Hippocampal formation (tissue), 2 donors: ENCODE data around the gene ANKRD63.
A peak's percentile ranks its signal among the peaks of the same experiment; 100 is the strongest.

ENCODE experiments used
- DNase-seq, 2 donors: peaks; one replicate each; lab custom pipeline; 2025; lab: John Stamatoyannopoulos, UW

ANKRD63 gene, protein sequence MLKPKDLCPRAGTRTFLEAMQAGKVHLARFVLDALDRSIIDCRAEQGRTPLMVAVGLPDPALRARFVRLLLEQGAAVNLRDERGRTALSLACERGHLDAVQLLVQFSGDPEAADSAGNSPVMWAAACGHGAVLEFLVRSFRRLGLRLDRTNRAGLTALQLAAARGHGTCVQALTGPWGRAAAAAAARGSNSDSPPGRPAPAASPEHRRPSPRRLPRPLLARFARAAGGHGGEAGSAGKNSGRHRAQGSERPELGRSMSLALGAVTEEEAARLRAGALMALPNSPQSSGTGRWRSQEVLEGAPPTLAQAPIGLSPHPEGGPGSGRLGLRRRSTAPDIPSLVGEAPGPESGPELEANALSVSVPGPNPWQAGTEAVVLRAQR

DNA sequence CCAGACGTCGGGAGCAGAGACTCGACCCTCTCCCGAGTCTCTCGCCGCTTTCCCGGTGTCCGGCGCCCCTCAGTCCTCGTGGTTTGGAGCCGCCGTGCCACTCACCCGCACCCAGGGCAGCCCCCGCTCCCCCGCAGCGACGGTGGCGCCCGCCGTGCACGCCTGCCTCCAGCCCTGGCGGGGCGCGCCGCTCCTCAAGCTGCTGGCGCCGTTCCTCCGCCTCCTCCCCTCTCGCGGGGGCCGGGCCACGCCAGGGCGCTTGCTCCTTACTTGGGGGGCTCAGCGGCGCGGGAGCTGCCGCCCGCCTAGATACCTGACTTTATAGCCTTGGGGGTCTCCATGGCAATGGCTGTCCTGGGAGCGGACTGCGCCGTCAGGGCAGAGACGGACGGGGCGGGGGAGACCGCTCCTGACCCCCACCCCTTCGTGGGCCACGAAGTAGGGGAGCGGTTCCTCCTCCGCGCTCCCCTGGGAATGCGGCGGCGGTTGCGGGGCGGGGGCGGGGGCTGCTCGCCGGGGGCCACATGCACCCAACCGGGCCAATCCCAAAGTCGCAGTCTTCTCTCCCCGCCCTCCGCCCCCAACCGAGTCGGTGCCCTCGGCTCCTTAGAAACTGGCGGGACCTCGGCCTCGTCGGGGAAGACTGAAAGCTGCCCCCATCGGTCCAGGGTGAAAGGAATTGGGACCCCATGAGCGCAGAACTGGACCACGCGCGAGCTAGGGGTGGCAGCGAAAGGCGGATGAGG, at the start of gene ANKRD63:
Gene ANKRD63, minus strand, starts transcription at position 196 of the 746 bp plus-strand sequence. CDS start 478 bp downstream, outside the sequence.
- DNase-seq, result no peak

DNA sequence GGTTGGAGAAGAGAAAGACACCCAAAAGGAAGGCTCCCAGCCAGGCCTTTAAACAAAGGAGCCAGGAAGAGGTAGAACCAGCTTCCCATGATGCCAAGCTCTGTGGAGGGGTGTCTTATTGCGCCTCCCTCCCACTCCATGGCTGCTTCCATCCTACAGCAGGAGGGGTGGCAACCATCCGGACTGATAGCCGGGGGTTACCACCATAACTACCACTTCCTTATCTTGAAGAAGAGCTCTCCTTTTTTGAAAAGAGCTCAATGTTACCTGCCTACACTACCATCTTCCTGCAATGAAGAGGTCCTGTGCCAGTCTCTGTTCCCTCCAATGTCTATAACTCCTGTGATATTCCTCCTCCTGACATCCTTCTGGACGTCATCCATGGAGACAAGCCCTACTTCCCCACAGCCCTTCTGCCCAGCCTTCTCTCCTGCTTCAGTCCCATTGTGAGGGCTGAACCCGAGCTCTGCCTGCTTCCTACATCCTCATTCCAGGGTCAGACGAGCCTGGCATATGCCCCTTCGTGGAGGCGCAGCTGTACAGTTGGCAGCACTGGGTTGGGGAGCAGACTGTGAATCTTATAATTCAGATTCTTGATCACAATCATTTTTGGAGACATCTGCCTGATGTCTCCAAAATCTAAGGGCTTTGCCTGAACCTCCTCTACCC, 49.4 kb upstream of the ANKRD63 start:
- no peak for DNase-seq

DNA sequence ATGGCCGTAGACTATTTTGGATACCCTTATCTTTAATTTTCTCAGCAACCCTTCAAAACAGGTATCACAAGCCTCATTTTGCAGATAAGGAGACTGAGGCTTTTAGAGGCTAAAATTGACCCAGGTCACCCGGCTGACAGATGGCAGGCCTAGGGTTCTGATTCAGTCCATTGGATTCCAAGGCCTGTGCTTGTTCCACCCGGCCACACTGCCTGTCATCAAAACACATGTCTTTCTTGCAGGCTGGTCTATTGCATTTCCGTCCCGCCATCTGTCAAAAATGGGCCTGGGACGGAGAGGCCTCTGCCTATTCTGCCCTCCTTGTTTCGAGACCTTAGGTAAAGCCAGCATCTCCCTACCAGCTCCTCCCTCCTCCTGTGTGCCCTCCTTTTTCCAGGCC, 48.8 kb upstream of the ANKRD63 start:
- no peak for DNase-seq

DNA sequence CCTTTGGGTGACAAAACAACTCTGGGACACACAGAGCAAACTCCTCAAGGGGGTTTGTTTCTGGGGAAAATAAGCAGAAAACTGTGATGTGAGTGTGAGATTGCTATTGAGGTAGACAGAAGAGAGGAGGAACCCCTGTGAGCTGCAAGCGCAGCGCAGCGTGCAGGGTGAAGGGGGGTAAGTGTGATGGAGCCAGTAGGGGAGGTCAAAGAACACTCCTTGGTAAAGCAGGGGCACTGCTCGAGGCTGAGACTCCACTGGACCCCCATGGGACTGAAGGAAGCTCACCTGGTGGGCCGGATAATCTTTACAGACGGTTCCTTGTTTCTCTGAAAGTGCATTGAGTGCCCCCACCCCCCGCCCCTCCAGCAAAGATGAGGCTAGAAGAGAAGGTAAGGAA, 48.2 kb upstream of the ANKRD63 start:
- DNase-seq, result no peak

DNA sequence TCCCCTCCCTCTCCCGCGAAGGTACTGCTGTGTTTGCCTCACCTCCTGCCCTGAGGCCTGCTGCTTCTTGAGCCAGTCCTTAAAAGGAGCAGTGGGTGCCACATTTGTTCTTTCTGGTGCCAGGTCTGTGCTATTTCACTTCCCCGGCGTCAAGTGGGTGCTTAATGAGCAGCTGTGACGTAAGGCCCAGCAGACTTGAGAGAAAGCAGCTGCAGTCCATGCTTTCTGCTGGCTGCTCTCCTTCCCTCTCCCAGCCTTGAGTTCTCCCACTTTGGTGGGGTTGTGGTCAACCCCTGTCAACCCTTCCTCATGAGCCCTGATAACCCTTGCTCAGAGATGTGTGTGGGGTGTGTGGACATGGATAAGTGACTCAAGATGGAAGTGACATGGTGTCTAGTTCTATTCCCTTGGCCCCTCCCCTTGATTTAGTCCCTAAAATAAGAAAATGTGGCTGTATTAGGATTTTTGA, 47.5 kb upstream of the ANKRD63 start:
- DNase-seq, result no peak

DNA sequence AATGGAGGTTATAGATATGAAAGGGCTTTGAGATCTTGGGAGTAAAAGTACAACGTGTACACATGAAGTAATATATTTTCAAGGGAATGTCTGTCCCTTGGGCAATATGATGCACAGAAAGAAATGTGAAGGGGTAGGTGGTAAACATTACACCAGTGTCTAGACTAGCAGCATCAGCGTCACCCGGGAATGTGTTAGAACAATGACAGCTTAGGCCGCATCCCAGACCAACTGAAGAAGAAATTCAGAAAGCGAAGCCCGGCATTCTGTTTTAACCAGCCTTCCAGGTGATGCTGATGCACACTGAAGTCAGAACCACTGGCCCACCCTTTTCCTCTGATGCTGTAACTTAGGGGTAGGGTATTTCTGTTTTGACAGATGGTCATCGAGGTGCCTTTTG, 46.9 kb upstream of the ANKRD63 start:
- DNase-seq, result no peak

DNA sequence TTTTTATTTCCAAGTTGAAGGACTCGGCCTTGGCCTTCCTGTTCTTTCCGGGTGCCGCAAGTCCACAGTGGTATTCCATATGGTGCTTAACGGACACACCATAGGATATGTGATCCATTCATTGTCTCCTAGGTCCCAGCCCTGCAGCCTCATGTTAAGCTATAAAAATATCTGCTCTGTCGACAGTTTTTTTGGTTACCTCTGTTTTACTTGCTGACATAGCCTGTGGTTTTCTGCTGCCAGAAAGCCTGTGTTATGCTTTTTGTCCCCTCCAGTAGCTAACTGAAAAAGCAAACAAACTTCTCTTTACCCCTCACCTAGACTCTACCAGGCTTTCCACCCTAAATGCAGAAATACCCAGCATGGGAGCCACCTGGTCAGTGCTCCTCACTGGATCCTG, 45.9 kb upstream of the ANKRD63 start:
- DNase-seq, result no peak

DNA sequence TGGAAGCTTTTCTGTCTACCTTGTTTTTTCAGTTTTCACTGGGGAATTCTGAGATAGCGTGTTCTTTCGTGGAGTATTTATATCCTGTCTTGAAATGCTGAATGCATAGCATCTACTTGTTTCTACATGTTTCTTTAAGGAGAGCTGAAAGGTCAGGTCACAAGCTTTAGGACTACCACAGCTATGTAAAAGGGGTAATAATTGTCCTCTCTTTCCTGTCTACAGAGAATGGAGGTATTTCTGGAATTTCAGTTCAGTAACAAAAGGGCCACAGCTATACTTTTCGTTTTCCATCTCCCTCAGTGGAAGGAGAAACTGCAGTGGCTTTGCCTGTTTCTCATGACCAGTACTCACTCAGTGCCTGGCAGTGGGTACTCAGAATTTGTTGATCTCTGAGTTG, 45.3 kb upstream of the ANKRD63 start:
- no peak for DNase-seq

DNA sequence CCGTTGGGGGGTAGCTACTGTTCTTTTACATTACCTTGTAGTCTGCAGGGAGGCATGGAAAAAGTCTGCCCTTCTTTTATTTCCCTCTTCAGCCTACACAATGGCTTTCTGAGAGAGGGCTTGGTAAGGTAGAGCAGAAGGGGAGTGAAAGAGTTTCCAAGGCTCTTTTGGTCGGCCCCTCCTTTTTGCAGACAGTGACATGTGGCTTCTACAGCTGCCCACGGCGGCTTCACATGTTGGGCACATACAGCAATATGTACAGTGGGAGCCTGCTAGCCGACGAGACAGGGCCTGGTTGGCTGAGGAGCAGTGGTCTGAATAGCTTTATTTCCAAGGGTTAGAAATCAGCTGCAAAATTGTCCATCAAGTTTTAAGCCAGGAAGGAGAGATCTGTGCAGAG, 44.6 kb upstream of the ANKRD63 start:
- no peak for DNase-seq

DNA sequence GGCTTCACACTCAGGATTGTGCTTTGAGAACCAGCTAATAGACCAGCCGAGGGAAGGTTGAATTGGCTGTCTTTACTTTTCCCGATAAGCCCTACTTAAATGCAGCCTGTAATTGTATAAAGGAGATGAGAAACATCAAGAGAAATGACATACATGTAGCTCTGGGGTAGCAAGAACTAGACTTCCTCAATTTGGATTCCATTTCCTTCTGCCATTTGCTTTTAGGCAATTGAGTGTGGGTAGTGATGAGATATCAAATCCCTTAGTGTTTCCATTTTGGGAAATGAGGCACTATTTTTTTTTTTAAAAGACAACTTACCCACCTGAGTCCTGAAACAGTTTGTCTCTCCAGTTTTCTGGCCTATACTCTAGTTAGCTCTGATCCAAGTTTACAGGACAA, 42.8 kb upstream of the ANKRD63 start:
- no peak for DNase-seq

DNA sequence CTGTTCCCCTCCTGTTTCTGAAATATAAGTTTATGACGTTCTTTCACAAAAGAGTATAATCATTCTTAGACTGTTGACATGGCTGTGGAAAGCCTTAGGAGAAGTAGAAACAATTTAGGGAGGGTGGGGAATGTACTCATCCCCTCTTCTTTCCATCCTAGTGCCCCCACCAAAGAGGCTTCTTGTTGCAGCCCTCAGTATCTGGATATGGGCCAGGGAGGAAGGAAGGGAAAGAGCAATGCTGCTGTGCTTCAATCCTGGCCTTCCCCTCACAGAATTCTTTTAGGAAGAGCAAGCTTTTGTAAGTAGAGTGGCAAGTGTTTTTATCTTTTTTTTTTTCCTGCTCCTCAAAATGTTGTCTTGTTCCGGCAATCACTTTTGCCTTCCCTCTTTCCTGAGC, 42.3 kb upstream of the ANKRD63 start:
- no peak for DNase-seq

DNA sequence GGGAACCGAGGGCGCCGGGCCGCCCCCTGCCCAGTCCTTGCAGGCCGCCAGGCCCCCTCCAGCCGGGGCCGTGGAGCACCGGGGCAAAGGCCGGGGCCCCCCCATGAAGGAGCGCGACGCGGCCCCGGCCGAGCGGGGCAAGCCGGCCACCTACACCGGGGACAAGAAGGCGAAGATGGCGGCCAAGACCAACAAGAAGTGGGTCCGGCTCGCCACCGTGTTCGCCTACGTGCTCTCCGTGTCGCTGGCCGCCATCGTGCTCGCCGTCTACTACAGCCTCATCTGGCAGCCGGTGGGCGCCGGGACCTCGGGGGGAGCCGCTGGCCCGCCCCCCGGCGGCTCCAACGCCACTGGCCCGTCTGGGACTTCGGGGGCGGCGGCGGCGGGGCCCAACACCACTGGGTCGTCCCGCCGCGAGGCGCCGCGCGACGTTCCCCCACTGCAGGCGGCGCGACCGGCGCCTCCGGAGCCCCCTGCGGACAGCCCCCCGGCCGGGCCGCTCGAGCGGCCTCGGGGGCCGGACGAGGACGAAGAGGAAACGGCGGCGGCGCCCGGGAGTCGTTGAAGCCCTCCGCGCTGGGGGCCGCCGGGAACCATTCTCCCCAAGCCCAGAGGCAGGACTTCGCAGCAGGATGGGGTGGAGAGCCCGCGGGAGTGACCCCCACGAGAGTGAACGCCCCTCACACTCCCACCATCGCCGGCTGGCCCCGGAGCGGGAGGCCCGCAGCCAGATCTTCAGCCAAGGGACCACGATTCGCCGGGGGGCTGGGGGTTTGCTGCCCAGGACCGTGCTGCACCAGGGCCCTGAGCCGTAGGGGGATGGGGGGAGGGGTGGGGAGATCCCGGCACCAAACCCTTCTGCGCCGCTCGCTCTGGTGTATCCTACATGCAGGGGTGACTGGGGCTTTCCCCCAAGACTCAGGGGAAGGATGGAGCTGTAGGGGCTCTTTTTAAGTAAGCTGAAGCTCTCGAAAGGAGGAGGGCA, 41.4 kb upstream of the ANKRD63 start:
- DNase-seq, result peak in 1 of 2 donors; percentile 33

DNA sequence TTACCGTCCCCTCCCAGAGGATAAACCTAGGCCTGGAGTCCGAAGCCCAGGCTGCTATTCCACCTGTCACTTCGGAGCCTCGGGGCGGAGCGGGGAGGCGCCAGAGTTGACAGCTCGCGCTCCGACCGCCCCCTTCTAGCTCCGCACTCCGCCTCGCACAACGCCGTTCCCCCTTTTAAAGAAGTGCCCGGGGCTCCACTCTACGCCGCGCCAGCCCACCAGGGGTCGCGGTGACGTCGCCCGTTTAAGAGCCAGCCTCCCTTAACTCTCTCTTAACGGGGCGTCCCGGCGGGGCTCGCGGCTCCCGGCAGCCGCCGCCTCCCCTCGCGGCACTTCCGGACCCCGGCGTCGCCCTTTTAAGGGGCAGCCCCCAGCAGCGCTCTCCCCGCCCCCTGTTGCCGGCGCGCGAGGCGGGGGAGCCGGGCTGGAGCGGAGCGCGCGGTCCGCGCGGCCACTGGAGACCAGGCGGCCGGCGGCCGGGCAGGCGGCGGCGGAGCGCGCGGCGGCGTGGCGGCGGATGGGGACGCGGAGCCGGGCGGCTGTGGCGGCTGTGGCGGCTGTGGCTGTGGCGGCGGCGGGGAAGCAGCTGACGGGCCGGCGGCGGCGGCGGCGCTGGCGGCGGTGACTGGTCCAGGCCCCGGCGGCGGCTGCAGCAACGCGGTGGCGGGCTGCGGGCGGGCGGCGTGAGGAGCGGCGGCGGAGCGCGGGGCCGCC, 40.5 kb upstream of the ANKRD63 start, which contains the start of gene INAFM2:
Gene INAFM2, plus strand, starts transcription at position 454 of the 714 bp plus-strand sequence. CDS start 364 bp downstream, outside the sequence.
- DNase-seq, result peak; percentile 77 to 83

DNA sequence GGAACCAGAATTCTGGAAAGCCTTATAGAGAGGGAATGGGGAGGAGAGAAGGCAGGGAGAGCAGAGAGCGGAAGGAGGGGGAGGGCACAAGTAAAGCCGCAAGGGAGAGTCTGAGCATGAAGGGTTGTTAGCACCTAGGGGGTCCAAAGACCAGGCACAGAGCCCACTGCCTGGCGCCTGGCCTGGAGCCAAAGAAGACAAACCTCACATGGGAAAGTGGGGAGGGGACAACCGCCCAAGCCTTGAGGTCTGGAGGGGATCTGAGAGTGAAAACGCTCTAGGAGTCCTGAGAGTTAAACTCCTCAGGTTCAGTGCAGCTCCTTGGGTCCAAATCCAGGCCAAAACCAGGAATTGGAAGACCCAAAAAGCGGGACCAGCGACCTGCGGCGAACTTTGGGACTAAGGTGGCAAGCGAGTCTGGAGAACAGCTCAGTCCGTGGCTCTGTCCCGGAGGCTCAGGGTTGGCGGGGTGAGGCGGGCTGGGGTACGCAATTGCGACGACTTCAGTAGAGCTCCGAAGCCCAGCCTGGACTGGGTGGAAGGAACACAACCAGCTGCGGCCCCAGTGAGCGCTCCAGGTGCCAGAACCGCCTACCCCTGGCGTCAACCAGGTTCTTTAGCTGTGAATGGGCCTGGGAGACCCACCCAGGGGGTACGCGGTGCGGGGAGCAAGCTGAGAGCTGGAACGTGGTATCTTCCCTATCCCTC, 39.8 kb upstream of the ANKRD63 start:
- no peak for DNase-seq

DNA sequence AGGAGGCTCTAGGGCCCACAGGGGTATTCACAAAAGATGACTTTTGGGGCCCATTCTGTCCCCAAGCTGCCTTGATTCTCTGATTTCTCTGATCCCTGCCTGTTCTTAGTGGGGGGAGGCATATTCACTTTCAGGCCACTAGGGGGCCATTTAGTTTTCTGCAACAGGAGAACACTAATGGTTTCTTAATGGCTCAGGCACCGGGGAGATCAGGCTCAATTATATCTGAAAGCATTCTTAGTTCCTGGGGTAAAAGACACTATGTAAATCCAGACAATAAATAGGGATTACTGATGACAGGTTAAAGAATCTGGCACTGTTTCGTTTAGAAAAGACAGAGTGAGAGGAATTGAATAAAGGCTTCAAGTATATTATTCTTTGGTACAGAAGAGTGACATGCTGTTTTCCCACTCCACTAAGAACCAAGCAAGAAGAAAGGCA, 38.1 kb upstream of the ANKRD63 start:
- peak; percentile 24 to 86 for DNase-seq

DNA sequence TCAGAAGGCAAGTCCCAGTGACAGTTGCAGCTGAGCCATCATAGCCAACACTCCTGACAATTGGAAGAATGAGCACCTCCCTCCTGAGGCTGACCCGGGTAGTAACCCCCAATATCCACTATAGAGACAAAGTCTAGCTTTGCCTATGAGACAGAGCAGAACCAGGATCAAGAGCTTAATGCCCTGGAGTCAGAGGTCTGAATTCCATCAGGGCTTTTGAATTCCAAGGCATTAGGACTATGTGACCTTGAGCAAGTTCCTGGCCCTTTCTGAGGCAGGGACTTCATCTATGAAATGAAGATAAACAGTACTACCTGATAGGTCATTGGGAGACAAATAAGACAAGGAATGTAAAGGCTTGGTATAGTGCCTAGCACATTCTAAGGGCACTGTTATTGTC, 37.5 kb upstream of the ANKRD63 start:
- DNase-seq, result no peak

DNA sequence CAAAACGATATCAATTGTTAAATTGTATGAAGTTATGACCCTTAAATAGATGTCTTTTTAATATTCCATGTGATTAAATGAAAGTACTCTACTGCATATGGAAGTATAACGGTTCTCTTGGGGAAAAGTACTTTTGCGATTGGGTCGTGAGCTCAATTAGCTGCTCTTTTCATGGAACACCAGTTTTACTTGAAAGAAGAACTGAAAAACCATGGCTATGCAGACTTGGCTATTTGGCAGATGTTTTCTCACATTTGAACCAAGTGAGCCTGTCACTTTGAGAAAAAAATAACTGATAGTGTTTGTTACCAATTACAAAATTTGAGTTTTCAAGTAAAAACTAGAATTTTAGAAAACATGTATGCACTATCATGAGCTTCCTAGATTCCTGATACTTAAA, 34.7 kb upstream of the ANKRD63 start:
- no peak for DNase-seq

DNA sequence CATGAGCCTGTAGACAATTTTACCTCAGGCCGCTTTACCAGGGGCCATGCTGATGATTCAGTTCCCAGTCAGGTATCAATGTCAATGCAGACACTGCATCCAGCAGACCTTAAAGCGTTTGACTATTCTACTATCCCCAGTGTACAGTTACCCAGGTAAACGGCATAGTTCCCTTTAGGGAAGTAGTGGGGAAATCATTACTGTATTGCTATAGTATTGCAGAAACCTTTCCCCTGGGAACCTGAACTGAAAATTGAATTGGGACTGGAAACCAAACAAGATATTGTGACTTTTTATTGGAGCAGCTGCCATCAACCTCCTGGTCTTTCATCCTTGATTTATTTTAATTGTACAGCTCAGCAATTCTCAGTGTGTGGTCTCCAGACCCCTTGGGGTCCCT, 34.1 kb upstream of the ANKRD63 start:
- DNase-seq, result no peak

DNA sequence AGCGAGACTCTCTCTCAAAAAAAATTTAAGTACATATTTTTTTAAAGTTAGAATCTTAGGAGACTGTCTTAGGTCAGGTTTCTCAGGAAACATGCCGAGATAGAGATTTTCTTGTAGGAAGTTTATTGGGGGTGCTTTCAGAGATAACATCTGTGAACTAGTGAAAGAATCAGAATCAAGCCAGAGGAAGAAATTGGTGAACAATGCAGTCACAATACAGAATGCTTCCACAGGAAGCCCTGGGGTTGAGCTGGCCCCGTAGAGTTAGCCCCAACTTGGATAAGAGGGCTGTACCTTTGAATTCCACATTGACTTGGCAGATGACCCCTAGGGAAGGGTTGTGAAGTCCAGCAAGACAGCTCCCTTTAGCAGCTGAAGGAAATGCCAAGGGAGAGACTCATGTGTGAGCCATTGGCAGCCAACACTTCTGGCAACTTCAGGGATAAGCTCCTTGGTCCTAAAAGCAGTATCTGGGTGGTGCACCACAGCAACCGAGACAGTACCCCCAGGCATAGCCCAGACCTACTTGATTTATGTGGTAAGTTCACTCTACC, 31.9 kb upstream of the ANKRD63 start:
- no peak for DNase-seq
